NCI-H2227 (cell line): ENCODE results near the gene THBS3.
"Not testable (repeated sequence)": the region's sequence is repeated elsewhere in the genome, so short reads cannot be mapped to it uniquely, and the experiment has no call there.

Experiments
- DNase-seq: peaks from one replicate; lab custom pipeline; 2025; ENCODE audit not compliant: unreplicated experiment; lab: John Stamatoyannopoulos, UW

Gene THBS3

DNA sequence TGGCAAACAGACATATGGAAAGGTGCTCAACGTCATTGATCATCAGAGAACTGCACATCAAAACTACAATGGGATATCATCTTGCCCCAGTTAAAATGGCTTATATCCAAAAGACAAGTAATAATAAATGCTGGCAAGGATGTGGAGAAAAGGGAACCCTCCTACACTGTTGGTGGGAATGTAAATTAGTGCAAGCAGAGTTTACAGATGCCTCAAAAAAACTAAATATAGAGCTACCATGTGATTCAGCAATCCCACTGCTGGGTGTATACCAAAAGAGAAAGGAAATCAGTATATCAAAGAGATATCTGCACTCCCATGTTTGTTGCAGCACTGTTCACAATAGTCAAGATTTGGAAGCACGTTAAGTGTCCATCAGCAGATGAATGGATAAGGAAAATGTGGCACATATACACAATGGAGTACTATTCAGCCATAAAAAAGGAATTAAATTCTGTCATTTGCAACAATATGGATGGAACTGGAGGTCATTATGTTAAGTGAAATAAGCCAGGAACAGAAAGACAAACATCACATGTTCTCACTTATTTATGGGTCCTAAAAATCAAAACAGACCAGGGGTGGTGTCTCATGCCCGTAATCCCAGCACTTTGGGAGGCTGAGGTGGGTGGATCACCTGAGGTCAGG, 51.6 kb downstream of the THBS3 start:
- DNase-seq: not testable (repeated sequence)
